Head of caudate nucleus (tissue), 42 donors: Measurements from ENCODE around the gene IL37.
"Not testable (repeated sequence)": the region's sequence is repeated elsewhere in the genome, so short reads cannot be mapped to it uniquely, and the experiment has no call there.

Experiments
- DNase-seq, 42 donors: peaks; one replicate each; pipeline versions ENCODE4 v3.0.0 to v3.0.0-alpha.2; 2020 to 2021; ENCODE audit warnings: mixed read lengths in 7 of 42
- intact Hi-C: fragments of 100-400 bp; cut with DNase I; formaldehyde crosslinking; loops from one replicate; pipeline ENCODE4 v1.15.0; 2022

The IL37 gene

DNA sequence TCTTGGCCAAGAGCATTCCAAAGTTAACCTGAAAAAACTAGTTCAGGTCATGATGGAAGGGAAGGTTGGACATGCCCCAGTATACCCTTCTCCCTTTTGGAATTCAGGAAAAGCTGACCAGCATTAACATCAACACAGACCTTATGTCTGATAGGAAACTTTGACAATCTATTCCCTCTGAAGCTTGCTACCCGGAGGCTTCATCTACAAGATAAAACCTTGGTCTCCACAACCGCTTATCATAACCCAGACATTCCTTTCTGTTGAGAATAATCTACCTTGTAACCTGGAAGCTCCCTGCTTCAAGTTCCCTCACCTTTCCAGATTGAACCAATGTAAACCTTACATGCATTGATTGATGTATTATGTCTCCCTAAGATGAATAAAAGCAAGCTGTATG is 24.7 kb upstream of the IL37 start:
- DNase-seq: no peak
- intact Hi-C loops: loop anchor here (5.0 kb wide), 1 partner anchor 139 kb away; no protein-coding TSS in a partner anchor

DNA sequence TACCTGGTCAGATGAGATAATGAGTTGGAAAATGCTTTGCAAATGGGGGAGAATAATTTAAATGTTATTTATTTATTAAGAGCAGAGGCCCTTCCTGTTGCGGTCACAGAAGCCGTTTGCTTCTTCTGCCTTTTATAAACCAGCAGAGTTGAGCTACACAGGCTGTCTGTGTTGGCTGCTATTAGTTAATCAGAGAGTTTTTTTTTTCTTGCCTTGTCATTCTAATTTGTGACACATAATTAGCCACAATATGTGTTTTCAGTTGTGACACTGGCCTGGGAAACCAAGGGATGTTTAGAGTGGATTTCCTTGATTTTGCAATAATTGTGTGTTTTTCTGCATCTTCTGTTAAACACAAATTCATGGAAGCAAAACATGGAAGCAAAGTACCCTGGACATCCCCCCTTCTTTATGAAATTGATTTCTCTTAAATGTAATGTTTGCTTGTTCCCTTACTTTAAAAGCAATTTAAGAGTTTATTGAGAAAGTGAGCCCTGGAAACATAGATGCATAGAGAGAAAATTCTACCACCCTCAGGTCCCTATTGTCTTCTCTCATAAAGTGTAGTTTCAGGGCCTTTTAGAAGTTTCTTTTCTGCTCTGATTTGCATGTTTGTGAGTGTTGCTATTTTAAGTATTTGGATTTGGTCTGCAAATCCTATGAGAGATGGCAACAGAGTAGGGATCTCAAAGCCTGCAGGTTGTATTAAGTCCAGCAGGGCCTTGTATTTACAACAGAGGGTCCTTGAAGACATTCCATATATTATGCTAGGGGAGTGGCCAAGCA is 22.8 kb upstream of the IL37 start:
- DNase-seq: no peak
- intact Hi-C loops: loop anchor here (5.0 kb wide), 1 partner anchor 141 kb away; no protein-coding TSS in a partner anchor

DNA sequence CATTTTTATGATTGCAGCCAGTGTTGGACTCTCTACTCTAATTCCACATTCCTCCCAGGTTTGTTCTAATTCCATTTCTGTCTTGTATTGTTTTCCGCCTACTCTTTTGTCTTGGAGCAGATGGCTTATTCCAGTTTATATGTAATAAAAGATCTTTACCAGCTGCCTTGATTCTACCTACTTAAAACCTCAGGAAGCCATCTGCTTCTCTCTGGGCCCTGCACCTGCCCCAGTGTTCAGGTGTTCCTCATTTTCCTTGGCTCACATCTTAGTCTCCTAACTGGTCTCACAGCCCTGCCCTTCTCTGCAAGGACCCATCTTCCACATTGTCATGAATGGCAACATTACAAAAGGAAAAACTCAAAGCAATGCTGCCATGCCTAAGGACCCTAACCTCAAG is 21.0 kb upstream of the IL37 start:
- no peak for DNase-seq

DNA sequence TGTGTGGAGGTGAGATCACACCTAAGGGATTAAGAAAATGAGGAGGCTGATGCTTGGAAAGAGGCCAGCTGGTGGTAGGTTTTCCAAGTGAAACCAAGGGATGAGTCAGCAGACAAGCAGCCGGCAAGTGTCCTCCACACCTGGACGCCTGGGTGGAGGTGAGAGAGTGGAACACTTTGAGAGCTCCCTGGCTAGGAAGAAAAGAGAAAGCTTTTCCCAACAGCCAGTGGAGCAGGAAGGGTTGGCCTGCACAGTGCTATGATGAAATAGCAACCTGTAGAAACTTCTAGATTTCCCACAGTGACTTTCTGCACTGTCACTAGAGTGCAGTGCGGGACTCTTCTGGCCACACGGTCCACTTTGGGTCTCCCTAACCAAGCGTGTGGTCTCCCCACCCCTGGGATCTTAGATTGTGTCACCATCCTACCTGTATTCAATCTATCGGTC is 19.6 kb upstream of the IL37 start:
- no peak for DNase-seq
- intact Hi-C loops: no loop called here

More for the DNA sequence above, 21.0 kb upstream of the IL37 start:
- intact Hi-C loops: loop anchor here (5.0 kb wide), 1 partner anchor 143 kb away; no protein-coding TSS in a partner anchor

DNA sequence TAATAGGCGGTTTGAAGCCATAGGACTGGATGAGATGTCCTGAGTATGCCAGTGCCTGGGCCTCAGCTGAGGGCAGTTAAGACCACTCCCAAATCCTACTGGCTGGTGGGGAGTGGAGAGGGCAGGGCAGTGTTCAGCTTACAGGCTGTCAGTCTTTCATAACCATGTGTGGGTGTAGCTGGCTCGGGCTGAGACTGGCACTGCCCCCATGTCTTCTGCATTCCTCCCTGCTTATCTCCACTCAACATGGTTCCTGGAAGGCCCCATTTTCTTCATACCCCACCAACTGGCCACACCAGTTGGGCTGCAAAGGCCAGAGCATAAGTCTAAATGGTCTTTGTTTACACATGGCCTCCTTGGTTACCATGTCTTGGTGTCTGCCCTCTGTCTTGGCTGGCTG is 17.2 kb upstream of the IL37 start:
- no peak for DNase-seq
- intact Hi-C loops: no loop called here

DNA sequence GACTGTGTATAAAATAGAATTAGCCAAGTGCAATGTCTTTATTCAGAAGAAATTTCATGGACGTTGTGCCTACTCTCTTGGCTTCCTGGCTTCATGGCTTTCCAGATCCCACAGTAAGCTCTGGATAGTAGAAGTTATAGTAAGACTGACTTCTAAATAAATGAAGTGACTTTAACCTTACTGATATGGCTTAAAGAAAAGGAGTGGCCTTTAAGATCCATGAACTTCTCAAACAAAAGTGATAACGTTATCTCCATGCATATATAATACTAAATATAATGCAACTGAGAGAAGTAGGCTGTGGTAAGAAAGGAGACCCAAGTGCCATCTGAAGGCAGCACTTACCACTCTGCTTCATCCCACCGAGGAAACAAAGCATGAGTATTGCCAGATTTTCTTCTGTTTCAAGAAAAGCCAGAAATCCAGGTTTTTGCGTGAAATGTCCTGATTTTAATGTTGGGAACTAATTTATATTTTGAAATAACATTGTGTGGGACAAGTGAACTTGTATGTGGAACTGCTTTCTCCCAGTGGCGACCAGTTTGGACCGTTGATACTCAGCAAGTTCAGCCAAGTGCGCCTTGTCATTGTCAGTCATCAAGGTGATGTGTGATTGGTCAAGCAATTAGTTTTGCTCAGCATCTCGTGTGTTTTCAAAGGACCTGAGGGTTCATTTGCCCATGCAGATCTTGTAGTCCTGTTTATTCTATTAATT is 13.9 kb upstream of the IL37 start:
- intact Hi-C loops: no loop called here
- no peak for DNase-seq

DNA sequence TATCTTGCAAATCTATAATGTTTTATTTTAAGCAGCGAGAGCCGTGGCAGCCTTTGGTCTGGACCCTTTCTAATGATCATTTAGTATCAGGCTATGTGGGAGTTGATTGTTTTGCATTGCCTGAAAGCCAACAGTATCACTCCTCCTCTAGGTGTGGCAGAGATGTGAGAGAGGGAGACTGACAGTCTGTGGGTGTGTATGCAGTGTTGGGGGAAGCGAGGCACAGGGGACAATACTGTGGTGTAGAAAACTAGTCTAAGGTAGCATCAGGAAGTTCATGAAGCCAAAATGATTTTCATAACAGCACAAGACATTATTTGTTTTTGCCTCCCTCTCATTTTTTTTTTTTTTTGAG is 13.4 kb upstream of the IL37 start:
- intact Hi-C loops: no loop called here
- peak in 4 of 42 donors; percentile 20 to 51 (median 37) for DNase-seq

DNA sequence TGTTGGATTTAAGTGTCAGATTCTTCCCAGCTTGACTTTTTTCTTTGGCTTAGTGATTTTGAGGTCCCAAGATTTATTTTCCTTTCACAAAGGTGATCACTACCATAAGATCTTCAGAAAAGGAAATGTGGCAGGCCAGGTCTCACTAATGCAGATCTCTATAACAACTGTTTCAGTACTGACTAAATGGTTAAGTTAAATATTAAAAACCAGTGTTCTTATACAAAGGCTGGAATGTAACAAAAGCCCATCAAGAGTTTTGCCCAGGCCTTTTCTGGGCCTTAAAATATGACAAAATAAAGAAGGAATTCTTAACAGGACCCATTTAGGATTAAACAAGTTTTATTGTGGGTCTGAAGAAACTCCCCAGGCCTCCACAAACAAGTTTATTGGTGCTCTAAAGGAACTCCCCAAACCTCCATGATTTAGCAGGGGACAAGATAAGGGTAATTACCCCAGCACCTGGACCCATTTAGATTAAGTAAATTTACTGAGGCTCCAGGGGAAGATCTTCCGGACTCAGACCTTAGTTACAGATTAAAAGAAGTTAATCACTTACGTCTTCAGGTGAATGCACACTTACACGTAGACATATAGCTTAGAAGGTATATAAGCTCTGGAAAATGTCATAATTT is 9.4 kb upstream of the IL37 start:
- DNase-seq, intact Hi-C loops: not testable (repeated sequence)

DNA sequence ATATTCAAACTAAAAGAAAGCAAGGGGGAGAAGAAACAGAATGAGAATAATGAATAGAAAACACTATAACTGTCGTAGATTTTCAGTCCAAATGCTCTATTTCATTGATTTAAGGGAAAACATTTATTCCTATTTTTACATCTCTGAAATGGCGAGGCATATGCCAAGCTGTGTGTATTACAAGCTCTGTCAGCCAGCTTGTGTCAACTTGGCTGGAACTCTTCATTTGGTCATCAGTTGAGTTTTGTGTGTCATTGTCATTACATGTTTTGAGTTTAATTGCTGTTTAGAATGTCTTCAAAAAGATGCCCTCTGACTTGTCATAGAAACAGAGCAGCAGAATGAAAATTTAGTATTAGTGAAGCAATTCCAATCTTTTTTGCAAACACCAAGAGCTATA is 8.1 kb upstream of the IL37 start:
- intact Hi-C loops: no loop called here
- DNase-seq: no peak

DNA sequence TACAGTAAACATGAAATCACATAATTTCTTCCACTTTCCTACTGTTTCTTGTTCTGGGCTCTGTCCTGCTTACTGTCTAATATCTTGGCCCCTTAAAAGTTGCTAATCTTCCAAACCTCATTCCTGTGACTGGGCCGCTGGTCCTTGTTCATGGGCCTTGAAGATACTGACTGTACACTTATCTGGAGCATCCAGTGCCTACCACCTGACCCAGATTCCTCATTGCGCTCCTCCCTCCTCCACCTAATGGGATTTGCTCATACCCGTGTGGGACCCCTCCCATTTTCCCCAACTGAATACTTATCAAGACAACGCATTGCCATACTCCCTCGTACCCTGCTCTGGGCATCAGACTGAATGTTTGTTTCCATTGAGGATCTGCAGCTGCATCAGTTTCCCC is 6.1 kb upstream of the IL37 start:
- intact Hi-C loops: no loop called here
- DNase-seq: no peak

DNA sequence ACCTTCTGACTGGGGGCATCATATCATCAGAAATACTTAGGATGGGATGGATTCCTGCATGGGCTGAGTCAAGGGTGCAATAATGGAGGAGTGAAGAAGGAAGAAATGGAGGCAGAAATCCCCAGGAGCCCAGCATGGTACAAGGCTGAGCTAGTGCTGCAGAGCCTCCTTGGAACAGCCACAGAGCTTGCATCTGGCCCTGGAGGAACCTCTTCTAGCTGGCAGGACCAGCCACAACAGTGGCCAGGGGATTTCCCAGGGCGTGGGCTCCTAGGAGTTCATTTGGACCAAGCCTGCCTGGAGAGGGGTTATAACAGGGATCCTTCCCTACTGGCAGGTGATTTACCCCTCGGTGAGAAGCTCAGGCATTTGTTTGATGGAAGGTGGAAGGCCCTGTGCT is 4.7 kb upstream of the IL37 start:
- no peak for DNase-seq
- intact Hi-C loops: no loop called here

DNA sequence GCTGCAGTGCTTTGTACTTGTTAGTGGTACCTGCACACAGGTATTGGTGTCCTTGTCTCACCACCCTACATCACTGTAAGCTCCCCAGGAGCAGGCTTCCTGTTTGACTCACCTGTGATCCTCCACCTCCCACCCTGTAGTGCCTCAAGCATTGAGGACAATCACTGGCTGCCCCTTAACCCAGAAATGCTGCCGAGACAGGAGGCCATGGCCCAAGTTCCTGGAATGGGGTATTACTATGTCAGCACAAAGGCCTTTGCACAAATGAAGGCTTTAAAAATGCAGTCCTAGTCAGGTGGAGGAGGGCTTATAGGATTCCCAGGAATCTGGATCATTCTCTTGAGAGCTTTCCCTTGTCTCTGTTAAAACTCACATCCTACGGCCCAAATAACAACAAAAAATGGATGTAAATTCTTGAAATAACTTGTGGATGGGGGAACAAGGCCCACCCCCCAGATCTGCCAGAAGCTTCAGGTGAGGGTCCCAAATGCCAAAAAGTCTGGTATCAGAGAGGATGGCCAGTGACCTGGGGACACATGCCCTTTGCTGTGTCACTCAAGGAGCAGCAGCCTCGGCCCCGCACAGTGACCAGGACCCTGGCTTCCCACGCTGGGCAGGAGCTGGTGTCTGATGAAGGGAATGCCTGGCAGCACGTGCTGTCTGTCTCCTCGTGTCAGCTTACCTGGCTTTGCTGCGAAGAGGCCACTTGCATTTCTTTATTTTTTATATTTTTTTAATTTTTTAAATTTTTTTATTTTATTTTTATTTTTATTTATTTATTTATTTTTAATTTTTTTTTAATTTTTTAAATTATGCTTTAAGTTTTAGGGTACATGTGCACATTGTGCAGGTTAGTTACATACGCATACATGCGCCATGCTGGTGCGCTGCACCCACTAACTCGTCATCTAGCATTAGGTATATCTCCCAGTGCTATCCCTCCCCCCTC is 3.7 kb upstream of the IL37 start:
- no peak for DNase-seq
- intact Hi-C loops: no loop called here

DNA sequence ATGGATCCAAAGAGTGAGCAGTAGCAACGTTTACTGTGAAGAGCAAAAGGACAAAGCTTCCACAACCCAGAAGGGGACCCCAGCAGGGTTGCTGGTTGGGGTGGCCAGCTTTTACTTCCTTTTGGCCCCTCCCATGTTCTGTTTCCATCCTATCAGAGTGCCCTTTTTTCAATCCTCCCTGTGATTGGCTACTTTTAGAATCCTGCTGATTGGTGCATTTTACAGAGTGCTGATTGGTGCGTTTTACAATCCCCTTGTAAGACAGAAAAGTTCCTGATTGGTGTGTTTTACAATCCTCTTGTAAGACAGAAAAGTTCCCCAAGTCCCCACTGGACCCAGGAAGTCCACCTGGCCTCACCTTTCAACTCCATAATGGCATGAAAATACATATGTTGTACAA is 2.4 kb upstream of the IL37 start:
- intact Hi-C loops, DNase-seq: not testable (repeated sequence)

DNA sequence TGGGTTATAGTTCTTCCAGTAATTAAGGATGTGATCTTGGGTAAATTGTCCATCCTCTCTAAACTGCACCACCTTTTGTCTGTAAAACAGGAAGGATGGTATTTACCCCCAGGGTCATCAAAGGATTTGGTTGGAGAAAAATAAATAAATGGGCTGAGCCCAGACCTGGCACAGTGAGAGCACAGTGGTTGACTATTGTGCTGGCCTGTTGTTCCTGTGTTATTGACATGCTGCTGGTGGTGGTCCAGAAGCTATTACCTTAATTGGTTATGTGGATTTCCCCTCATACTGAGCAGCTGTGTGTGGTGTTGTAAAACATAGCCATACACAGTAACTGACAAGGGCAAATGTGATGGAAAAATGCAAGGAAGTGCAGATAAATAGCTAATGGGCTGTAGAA is 746 bp upstream of the IL37 start:
- no peak for DNase-seq
- intact Hi-C loops: no loop called here

DNA sequence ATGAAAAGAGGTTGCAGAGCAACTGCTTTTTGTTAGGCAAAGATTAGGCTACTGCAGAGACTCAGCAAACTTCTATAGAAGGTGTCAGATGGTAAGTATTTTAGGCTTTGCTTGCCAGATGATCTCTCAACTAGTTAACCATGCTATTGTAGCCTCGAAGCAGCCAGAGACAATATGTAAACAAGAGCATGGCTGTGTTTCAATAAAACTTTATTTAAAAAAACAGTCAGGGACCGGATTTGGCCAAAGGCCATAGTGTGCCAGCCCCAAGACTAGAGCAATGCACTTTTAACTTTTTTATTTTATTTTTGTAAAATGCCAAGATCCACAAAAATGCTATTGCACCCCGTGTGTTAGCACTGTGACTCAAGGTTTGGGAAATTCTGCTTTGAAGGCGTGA is 1.4 kb downstream of the IL37 start:
- no peak for DNase-seq
- intact Hi-C loops: no loop called here

DNA sequence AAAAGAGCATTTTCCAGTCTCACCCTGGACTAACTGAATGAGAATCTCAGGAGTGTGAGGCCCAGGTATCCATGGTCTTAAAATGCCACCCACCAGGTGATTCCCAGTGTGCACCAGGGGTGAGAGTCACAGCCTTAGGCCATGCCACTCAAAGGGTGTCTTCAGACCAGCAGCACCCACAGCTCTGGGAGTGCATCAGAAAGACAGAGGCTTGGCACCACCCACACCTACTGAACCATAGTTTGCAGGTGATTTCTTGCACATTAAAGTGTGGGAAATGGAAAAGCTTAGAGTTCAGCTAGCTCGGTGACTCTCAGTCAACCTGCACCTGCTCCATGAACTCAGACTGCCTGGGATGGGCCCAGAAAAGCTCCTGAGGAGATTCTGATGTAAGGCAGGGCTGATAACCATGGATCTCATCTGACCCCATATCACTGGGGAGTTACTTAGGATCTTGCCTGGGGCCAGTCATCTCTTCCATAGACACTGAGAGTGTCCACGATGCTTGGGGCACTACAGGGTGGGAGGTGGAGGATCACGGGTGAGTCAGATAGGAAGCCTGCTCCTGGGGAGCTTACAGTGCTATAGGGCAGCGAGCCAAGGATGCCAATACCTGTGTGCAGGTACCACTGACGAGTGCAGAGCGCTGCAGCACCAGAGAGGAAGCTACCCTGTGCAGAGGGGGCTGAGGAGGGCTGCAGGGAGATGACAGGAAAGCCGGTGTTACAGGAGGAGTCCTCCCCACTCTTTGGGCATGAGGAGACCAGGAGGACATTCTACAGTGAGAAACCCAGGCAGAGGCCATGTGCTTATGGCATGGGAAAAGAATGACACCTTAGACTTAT is 4.6 kb downstream of the IL37 start:
- intact Hi-C loops: no loop called here
- peak in 29 of 42 donors; percentile 4 to 84 (median 30) for DNase-seq

DNA sequence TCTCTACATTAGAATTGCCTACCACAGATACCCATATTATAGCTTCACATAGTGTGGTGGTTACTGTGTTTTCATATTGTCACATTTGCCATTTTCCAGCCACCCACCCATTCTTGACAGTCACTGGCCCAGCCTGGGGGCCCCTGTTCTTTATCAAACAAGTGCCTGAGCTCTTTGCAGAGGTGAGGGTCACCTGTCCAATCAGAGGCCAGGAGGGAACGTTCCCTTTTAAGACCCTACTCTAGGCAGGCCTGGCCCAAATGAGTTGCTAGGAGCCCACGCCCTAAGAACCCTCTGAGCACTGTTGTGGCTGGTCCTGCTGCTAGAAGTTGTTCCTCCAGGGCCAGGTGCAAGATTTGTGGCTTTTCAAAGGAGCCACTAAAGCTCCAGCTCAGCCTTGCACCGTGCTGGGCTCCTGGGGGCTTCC is 5.2 kb downstream of the IL37 start:
- no peak for DNase-seq
- intact Hi-C loops: no loop called here

DNA sequence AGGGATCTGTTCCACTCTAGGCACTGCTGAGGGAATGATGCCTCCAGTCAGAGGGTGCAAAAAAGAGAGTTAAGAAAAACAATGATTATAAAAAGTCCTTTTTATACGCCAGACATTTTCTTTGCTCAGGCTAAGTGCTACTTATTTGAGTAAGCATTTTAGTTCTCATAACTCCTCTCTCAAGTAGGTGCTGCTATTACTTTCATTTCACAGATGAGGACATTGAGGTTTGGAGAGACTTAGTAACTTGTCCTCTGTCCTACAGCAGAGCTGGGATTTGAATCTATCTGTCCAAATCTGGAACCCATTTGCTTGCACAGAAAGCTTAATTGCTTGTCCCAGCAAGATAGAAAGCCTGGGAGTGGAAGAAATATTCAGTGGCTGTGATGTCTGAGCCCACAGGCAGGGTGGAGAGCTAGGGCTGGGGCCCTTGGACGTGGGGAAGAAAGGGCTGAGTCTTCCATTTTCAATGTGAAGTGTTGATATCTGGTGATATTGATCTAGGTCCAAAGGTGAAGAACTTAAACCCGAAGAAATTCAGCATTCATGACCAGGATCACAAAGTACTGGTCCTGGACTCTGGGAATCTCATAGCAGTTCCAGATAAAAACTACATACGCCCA is 5.8 kb downstream of the IL37 start:
- intact Hi-C loops: no loop called here

More for the DNA sequence above, 5.8 kb downstream of the IL37 start:
- DNase-seq: no peak
